ENCODE data around the gene HNRNPAB.

The HNRNPAB gene

DNA sequence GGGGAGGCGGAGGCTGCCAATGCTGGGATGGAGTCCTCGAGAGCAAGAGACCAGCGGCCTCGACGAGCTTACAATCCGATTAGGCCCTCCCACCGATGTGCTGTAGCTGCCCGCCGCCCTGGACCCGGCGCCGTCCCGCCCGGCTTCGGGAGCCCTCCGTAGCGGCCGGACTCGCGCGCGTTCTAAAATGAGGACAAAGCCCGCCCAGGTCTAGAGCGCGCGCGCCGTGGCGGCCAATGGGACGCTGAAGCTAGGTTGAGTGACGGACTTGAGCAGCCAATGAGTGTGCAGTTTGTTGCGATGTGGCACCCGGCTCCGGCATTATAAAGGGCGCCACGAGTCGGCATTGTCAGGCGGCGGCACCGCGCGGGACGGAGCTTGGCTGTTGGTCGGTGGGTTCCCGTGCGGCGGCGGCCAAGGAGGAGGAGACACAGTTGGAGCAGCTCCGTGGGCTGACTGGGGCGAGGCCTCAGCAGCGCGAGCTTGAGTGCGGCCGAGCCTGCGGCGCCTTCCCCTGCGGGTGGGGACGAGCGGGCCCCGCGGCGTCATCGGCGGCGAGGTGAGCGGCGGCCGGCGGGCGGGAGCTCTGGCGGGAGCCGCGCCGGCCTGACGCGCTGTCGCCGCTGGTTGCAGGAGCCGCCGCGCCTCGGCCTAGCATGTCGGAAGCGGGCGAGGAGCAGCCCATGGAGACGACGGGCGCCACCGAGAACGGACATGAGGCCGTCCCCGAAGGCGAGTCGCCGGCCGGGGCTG, at the start of gene HNRNPAB:
Gene HNRNPAB (plus strand): TSS at position 352 of the 753 bp plus-strand sequence. CDS start 305 bp downstream, at position 657.
- DNase-seq, result peak; percentile 74

DNA sequence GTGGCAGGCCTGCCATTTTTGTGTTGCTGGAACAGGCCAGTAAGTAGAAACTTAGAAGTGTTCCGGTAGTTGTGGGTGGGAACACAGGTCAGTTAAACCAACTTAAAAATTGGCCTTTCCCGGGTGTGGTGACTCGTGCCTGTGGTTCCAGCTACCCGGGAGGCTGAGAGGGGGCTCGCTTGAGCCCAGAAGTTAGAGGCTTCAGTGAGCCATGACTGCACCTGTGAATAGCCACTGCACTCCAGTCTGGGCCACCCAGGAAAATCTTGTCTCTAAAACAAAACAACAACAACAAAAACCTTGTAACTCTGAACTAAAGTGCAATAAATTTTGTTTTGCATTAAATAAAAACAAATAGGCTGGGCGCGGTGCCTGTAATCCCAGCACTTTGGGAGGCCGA, 49.3 kb upstream of the HNRNPAB start:
- no peak for DNase-seq

DNA sequence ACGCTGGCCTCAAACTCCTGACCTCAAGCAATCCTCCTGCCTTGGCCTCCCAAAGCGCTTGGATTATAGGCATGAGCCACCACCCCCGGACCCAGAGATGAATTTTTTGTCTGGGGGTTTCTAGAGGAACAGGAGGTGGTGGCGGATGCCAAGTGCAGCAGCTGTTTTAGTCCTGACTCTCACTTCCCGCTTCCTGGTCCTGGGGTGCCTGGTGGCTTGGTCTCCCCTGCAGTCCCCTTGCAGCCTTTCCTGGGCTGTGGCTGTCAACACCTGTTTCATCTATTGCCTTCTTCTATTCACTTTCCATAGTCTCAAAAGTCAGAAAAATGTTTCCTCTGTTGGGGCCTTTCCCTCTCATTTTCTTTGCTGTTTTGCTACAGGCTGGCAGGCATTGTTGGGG, 44.2 kb upstream of the HNRNPAB start:
- no peak for DNase-seq

DNA sequence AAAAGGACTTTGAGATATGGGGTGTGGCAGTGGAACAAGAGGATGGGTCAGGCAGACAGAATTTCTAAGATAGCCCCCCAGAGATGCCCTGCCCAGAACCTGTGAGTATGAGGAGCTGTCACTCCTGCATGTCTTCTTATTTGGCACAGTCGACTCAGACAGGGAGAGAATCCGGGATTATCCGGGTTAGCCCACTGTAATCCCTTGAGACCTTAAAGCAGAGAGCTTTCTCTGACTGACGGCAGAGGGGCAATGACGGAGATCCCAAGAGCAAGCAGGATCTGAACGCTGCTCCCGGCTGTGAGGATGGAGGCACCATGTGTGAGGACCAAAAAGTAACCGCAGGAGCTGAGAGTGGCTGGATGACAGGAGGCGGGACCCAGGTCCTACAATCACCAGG, 41.9 kb upstream of the HNRNPAB start:
- no peak for DNase-seq

DNA sequence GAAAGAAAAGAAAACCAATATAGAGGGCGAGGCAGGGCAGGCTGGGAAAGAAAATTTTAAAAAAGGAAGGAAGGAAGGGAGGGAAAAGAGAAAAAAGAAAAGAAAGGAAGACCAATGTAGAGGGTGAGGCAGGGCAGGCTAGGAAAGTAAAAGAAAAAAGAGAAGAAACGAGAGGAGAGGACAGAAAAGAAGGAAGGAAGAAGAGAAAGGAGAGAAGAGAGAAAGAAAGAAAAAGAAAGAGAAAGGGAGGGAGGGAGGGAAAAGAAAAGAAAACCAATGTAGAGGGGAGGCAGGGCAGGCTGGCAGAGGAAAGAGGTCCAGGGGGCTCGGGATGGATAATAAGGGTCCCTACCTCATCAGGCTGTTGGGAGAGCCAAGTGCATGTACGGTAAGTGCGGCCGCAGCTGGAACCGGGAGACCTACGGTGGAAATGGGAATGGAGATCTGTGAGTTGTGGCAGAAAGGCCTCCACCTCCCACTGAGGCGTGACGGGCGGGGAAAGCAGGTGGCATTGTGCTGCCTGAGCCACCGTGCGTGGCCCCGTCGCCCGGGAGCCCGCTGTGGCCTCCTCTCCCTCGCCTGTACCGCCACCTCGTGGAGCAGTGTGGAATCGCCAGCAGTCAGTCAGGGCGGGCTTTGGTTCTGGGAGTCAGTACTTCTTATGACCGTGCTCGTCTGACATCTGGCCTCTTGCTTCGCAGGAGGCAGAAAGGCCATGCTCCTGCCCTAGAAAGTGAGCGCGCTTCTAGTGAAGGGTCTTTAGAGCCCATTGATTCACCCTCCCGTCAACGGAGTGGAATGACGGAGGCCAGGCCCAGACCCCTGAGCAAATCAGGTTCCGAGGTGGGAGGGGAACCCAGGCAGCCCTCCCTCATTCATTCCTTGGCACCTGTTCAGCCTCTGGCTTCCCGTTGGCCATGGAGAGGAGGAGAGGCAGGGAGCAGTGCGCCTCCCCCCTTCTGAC, 40.3 kb upstream of the HNRNPAB start:
- DNase-seq, result peak; percentile 71

DNA sequence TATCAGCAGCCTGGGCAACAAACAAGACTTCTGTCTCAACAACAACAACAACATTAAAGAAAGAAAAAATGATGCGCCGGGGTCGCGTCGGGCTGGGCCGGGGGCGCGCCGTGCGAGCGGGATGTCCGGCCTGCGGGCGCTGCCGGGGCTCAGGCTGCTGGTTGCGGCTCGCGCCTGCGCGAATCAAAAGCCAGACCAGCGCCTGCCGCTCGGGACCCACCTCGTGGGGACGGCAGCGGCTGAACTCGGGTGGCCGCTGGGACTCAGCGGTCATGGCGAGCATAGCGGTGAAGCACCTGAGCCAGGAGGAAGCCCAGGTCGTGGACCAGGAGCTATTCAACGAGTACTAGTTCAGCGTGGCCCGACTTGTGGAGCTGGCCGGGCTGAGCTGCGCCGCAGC, 38.8 kb upstream of the HNRNPAB start:
- DNase-seq, result no peak

DNA sequence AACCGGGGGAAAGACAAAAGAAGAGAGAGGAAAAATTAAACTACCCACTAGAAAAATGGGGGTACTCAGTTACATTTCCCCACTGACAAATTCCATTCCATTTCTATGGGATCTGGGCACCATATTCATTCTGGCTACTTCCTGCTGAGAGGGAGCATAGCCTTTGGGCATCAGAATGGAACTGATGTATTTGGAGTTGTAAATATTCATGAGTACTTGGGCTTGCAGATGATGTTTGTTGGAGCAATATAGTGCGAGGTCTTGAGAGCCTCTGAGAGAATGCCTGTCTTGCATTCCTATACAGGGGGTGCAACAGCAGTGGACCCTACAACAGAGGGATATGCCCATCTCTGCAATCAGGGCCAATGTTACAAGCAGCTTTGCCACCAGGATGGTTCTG, 33.9 kb upstream of the HNRNPAB start:
- no peak for DNase-seq

DNA sequence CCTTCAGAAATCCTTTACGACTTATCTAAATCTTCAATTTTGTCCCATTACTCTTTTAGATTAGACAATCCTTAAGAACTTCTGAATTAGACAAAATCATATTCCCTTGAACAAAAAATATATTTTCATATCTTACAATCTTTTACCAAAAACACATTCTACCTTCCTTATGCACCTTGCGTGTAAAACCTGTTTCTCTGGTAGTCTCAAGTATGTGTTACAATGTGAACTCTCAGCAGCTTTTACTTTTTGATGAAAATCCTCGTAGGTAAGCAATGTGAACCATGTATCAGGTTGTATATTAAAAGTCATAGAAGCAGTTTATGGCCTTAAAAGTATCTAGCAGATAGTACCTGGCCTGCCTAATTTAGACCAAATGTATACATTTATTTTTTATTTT, 29.9 kb upstream of the HNRNPAB start:
- DNase-seq, result no peak

DNA sequence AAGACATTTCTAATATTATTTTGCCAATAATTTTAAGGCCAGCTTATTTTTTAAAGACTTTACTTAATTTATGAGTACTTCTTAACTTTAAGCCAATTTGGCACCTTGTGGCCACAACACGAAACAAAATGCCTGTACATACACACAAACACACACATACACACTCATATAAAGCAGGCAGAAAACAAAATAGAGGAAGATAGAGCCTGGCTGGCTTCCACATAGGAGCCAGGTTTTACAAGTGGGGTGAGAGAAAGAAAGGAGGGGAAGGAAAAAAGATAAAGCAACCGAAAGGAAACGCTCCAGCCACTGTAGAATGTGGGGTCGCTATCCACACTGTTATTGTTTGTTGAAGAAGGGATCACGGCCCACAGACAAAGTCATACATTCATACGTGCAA, 27.5 kb upstream of the HNRNPAB start:
- no peak for DNase-seq

DNA sequence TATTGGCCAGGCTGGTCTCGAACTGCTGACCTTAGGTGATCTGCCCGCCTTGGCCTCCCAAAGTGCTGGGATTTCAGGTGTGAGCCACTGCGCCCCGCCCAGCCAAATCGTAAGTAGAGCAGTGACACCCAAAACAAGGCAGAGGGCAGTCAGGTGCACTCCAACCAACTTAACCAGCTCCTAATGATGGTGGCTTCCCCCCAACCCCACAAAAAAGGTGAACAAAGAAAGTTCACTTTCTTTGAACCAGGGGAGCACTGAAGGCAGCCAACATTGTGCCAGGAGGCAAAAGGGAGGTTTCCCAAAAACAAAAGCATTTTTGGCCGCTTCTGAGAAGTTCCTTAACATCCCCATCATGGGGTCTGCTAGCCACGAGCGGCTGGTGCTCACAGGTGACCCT, 26.8 kb upstream of the HNRNPAB start:
- no peak for DNase-seq

DNA sequence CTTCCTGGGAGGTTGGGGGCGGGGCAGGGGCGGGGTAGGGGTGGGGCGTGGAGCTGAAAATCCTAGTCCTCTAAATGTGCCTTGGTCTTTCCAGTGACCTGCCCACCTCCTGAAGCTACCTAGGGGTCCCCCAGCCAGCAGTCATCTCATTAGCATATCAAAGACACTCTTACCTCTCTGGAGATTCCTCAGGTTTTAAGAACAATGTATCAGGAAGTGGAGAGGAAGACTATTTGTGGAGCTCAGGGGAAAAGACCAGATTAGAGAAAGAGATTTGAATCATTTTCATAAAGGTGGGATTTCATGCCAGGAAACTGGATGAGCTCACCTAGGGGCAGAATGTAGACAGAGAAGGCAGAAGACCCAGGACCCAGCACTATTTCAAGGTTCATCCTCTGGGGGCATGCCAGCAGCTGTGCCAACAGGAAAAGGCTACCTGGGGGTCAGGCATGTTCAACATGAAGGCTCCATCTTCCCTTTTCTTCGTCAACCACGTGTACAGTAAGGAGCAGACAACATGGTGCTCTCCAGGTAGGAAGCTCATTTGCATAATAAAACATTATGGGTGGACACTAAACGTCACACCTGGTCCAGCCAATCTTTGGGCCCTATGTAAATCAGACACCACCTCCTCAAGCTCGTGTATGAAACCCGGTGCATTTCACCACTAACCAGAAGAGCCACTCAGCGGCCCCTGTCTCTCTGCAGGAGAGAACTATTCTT, 24.0 kb upstream of the HNRNPAB start:
- no peak for DNase-seq

DNA sequence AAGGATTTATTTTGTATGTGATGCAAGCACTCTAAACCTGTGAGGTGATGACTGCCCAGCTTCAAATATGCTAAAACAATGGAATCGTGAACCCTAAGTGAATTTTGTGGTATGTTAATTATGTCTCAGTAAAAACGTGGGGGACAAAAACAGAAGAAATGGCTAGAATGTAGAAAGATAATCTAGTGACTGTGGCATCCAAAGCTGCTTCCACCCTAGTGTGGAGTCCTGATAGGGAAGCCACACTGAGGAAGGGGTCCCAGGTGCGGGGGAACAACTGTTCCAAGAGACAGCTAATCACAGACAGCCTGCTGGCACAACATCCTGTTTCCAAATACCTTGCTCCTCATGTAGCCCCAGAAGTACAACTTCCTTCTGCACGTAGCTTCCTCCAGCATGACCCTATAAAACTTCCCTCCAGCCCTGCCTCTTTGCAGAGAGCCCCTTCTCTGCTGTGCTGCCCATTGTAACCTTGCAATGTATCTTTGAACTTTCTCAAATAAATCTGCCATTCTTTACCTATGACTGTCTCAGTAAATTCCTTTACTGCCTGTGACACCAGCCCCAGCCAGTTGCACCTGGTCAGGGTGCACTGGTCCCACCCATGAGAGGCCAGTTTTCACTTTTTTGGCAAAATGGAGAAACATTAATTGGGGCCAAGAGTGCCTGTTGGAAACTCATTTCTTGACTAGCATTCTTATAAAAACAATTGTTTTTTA, 22.0 kb upstream of the HNRNPAB start:
- DNase-seq, result no peak

DNA sequence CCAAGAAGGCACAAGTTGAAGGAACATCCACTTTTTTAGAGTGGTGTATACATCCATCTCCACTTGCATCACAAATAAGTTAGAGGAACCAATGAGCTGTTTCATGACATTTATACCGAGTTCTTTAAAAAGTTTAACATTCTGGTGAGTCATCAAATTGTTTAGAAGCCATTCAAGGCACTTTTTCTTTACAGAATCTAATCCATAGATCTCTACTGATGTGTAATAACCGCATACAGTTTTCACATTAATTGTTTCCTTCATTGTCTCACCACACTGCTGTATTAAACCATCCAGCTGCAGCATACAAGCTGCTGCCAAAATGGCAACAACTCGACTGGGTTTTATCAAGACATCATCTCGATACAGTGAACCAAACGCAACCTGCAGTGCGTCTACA, 17.9 kb upstream of the HNRNPAB start:
- DNase-seq, result no peak

DNA sequence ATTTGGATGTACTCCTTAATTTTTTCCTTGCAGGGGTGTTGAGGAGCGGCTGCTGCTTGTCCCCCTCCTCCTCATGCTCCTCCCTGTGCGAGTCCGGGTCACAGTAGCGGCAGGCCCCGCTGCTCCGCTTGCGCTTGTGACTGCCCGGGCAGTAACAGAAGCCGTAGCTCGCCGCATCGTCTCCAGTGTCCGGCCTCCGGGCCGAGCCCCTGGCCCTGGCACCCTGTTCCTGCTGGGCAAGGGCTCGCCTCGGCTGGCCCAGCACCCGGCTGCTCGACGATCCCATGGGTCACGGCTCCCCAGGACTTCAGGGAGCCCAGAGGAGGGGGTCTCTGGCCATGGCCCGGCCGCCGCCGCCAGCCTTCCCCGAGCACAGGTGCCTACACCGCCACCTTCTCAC, 17.3 kb upstream of the HNRNPAB start, which contains the start of gene GMCL2:
Gene GMCL2 (minus strand): TSS at position 358 of the 400 bp plus-strand sequence. CDS start 72 bp downstream, at position 286.
- DNase-seq, result no peak

DNA sequence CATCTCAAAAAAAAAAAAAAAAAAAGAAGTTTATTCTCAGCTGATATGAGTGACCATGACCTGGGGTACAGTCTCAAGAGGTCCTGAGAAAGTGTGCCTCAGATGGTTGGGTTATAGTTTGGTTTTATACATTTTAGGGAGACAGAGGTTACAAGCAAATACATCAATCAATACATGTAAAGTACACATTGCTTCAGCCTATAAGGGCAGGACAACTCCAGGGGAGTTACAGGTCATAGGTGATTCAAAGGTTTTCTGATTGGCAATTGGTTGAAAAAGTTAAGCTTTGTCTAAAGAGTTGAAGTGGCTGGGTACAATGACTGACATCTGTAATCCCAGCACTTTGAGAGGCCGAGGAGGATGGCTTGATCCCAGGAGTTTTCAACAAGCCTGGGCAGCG, 14.9 kb upstream of the HNRNPAB start:
- no peak for DNase-seq

DNA sequence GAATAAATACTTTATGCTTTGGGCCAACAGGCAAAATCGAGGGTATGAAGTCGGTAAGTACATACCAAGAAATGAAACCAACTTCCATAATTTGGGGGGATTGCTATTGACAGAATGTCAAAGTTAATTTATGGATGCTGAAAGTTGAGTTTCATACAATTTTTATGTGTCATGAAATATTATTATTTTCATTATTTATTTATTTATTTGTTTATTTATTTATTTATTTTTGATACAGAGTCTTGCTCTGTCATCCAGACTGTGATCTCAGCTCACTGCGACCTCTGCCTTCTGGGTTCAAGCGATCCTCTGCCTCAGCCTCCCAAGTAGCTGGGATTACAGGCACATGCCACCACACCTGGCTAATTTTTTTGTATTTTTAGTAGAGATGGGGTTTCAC, 12.7 kb upstream of the HNRNPAB start:
- no peak for DNase-seq

DNA sequence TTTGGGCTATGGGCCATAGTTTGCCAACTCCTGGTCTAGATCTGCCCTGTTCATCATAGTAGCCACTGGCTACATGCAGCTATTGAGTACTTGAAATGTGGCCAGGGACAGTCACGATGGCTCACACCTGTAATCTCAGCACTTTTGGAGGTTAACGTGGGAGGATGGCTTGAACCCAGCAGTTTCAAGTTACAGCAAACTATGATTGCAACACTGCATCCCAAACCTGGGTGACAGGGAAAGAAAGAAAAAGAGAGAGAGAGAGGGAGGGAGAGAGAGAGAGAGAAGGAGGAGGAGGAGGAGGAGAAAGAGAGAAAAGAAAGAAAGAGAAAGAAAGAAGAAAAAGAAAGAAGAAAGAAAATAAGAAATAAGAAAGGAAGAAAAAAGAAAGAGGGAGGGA, 12.1 kb upstream of the HNRNPAB start:
- no peak for DNase-seq

DNA sequence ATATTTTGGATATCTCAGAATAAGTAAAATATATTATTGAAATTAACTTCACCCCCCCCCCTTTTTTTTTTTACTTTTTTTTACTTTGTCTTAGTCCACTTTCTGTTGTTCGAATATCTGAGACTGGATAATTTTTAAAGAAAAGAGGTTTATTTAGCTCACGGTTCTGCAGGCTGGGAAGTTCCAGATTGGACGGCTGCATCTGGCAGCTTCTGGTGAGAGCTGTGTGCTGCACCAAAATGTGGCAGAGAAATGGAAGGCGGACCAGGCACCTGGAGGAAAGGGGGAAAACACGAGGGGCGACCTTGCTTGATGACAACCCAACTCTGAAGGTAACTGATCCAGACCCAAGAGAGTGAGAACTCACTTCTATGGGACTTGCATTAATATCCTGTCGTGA, 11.5 kb upstream of the HNRNPAB start:
- DNase-seq, result no peak

DNA sequence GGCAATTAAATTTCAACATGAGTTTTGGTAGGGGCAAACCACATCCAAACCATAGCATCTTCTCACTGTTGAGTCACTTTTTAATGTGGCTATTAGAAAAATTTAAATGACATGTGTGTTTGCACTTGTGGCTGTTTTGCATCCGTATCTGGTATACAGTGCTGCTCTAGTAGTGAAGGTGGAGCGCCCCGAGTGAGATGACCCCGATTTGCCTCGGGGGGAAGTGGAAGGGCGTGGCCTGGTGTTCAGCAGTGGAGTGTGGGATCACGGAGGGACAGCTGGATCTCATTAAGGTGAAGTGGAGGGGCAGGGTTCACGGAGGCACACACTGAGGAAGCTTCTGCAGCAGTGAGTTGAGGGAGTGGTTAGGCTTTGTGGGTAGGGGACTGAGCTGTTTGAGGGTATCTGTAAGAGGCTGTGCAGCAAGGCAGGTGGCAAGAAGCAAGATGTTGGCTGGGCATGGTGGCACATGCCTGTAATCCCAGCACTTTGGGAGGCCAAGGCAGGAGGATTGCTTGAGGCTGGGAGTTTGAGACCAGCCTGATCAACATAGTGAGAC, 11.0 kb upstream of the HNRNPAB start:
- no peak for DNase-seq

DNA sequence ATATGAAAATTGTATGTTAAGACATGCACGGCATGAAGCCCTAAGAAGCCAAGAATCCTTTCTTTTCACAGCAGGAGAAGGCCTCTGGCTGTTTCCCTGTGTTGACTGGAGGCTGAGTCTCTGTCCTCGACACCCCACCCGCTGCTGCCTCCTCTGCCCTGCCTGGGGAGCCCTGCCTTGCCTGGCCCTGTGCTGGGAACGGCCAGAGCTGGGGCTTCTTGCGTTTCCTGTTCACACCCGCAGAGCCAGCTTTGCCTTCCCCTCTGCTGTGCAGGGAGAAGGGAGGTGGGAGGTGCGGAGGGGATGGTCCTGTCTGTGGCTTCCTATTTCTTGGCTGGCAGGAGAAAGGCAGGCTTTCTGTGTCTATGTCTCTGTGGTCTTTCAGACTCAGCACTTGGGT, 10.3 kb upstream of the HNRNPAB start:
- DNase-seq, result no peak

DNA sequence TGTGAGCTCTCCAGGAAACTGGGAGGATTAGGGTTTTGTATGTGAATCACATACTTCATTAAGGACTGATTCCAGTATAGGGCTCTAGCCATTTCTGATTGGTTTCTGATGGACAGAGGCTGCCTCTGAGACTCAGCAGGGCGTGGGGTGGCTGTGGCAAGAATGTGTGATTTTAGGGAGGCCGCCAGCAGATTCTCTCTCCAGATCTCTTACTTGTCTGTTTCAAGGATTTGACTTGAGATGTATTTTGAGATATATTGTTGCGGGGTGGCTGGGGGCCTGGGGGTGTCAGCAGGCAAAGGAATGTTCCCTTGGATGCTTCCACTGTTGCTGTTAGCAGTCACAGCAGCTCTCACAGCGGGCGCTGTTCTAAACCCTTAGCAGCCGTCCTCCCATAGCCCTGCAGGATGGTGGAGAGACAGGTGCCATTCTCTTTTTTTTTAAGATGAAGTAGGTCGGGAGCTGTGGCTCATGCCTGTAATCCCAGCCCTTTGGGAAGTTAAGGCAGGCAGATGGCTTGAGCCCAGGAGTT, 8.0 kb upstream of the HNRNPAB start:
- no peak for DNase-seq

DNA sequence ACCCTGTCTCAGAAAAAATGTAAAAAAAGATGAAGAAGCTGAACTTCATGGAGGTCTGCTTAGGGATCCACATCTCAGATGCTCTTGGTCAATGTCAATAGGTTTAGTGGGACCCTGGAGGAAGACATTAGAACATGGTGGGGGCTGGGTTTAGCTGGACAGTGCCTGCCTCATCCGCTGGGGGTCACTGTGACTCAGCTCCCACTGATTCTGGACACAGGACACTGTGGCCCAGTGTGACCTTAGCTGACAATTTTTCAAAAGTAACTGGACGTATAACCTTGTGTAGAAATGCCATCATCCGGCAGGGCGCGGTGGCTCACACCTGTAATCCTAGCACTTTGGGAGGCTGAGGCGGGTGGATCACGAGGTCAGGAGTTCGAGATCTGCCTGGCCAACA, 7.3 kb upstream of the HNRNPAB start:
- no peak for DNase-seq
